ENCODE measurements around the gene GATA2.

The GATA2 gene

GRCh38 chr3:128501431-128501830 lies 8.4 kb upstream of the GATA2 start:
- no peak overlapping the region for H3K4me3 ChIP-seq (ENCODE audit: low read length in 2 of 2)
- no peak overlapping the region for H3K9ac ChIP-seq (ENCODE audit: low read length in 2 of 2)
- peaks cover 14% of the 10 kb centered on the region for H3K4me1 ChIP-seq (ENCODE audit: control insufficient read depth, insufficient read depth, low read length)
- peaks cover 38 to 39% of the 10 kb centered on the region in 2 donors for H3K27me3 ChIP-seq (ENCODE audit: control insufficient read depth in 1 of 2, insufficient read depth in 2 of 2, low read length in 2 of 2)
- H3K36me3 ChIP-seq (ENCODE audit: control insufficient read depth in 2 of 2, insufficient read depth in 2 of 2, low read length in 2 of 2), result no peaks in the 10 kb centered on the region
- peaks cover 0 to 6% of the 10 kb centered on the region in 2 donors for H3K9me3 ChIP-seq (ENCODE audit: control insufficient read depth in 2 of 2, low read length in 2 of 2)
- H3K27ac ChIP-seq (ENCODE audit: low read length), result no peak overlapping the region

DNA sequence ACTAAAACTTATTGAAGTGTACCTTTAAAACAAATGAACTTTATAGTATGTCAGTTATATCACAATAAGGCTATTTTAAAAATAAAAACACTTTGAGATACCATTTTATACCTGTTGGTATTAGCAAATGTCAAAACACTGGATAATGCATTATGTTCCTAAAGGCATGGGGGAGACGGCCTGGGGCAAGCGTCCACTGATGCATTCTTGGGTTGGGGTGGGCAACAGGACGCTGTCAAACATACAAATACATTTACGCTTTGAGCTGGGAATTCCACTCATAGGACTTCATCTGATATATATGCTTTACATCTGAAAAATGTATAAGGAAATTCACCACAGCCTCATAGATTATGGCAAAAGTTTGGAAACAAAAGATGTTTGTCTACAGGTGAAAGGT lies 7.6 kb upstream of the GATA2 start:
- Histone ChIP-seq H3K9me3 (ENCODE audit: control insufficient read depth in 2 of 2, low read length in 2 of 2) (no peaks in the 10 kb centered on the region), H3K4me3 (ENCODE audit: low read length in 2 of 2) (no peak overlapping the region), H3K27me3 (ENCODE audit: control insufficient read depth in 1 of 2, insufficient read depth in 2 of 2, low read length in 2 of 2) (peaks cover 45 to 47% of the 10 kb centered on the region in 2 donors), H3K4me1 (ENCODE audit: control insufficient read depth, insufficient read depth, low read length) (peaks cover 14% of the 10 kb centered on the region), H3K9ac (ENCODE audit: low read length in 2 of 2) (no peak overlapping the region), H3K27ac (ENCODE audit: low read length) (no peak overlapping the region), H3K36me3 (ENCODE audit: control insufficient read depth in 2 of 2, insufficient read depth in 2 of 2, low read length in 2 of 2) (no peaks in the 10 kb centered on the region)

DNA sequence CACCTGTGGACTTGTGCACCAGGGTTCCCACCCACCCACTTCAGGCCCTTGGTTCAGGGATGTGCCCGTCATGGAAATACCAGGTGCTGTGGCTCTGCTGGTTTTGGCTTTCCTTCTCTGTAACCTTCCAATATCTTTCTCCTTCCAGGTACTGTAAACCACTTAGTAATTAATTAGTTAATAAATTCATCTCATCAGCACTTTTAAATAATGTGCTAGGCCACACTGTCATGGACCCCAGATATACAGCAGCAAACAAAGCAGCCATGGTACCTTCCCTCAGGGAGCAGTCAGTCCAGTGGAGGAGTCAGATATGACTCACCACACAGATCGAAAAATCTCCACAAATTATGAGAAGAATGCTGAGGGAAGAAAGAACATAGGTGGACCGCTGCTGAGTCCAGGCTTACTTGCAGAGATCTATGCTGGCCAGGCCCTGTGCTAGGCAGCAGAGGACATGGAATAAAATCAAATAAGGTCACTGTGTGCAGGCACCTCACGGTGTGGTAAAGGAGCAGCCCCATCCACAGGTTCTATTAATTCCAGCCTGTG lies 6.8 kb upstream of the GATA2 start:
- Histone ChIP-seq H3K4me3 (ENCODE audit: low read length in 2 of 2) (no peak overlapping the region), H3K36me3 (ENCODE audit: control insufficient read depth in 2 of 2, insufficient read depth in 2 of 2, low read length in 2 of 2) (no peaks in the 10 kb centered on the region), H3K27ac (ENCODE audit: low read length) (no peak overlapping the region), H3K27me3 (ENCODE audit: control insufficient read depth in 1 of 2, insufficient read depth in 2 of 2, low read length in 2 of 2) (peaks cover 50 to 53% of the 10 kb centered on the region in 2 donors), H3K9ac (ENCODE audit: low read length in 2 of 2) (no peak overlapping the region), H3K9me3 (ENCODE audit: control insufficient read depth in 2 of 2, low read length in 2 of 2) (no peaks in the 10 kb centered on the region), H3K4me1 (ENCODE audit: control insufficient read depth, insufficient read depth, low read length) (peaks cover 14% of the 10 kb centered on the region)

- Histone ChIP-seq H3K27me3 (ENCODE audit: control insufficient read depth in 1 of 2, insufficient read depth in 2 of 2, low read length in 2 of 2) (peaks cover 53 to 54% of the 10 kb centered on the region in 2 donors), H3K4me1 (ENCODE audit: control insufficient read depth, insufficient read depth, low read length) (peaks cover 14% of the 10 kb centered on the region), H3K9ac (ENCODE audit: low read length in 2 of 2) (no peak overlapping the region), H3K9me3 (ENCODE audit: control insufficient read depth in 2 of 2, low read length in 2 of 2) (no peaks in the 10 kb centered on the region), H3K36me3 (ENCODE audit: control insufficient read depth in 2 of 2, insufficient read depth in 2 of 2, low read length in 2 of 2) (no peaks in the 10 kb centered on the region), H3K27ac (ENCODE audit: low read length) (no peak overlapping the region), H3K4me3 (ENCODE audit: low read length in 2 of 2) (no peak overlapping the region)
Measured at GRCh38 chr3:128498901-128499530, 6.0 kb upstream of the GATA2 start.

GRCh38 chr3:128498127-128498626 lies 5.2 kb upstream of the GATA2 start:
- no peaks in the 10 kb centered on the region for H3K36me3 ChIP-seq (ENCODE audit: control insufficient read depth in 2 of 2, insufficient read depth in 2 of 2, low read length in 2 of 2)
- no peaks in the 10 kb centered on the region for H3K9me3 ChIP-seq (ENCODE audit: control insufficient read depth in 2 of 2, low read length in 2 of 2)
- H3K27me3 ChIP-seq (ENCODE audit: control insufficient read depth in 1 of 2, insufficient read depth in 2 of 2, low read length in 2 of 2), result peaks cover 58 to 62% of the 10 kb centered on the region in 2 donors
- H3K4me3 ChIP-seq (ENCODE audit: low read length in 2 of 2), result peak overlapping the region in 1 of 2 donors; percentile 29
- peaks cover 14% of the 10 kb centered on the region for H3K4me1 ChIP-seq (ENCODE audit: control insufficient read depth, insufficient read depth, low read length)
- H3K27ac ChIP-seq (ENCODE audit: low read length), result no peak overlapping the region
- H3K9ac ChIP-seq (ENCODE audit: low read length in 2 of 2), result no peak overlapping the region

DNA sequence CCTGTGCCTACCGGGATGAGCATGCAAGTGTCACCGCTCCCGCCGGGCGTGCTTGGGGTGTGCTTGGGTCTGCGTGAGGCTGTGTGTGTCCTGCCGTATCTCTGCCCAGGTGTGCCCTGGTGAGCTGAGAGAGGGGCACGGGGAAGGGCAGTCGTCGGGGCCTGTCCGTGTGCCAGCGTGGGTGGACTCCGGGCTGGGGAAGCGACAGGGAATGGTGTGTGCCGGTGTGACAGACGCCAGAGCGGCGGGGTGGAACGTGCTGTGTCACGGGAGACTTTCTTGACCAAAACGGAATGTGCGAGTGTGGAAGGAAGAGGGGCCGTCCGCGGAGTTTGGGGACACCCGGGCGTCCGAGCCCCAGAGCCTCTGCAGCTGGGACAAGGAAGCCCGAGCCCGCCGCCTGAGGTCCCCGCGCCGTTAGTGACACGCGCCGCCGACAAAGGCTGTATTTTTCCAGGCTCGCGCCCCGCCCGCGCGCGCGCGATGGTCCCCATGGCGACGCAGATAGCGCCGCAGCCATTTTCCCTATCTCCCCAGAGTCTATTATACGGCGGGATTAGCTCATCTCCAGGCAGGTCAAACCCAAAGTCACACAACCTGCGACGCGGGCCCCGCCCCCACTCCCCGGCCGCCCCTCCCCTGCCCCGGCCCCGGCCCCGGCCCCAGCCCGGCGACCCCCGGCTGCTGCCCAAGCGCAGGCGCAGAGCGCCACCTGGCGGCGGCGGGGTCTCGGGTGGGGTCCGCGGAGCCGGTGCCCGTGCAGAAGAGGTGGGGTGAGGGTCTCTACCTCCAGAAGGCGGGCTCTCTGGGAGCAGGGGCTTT lies 4.5 kb upstream of the GATA2 start:
- Histone ChIP-seq H3K4me1 (ENCODE audit: control insufficient read depth, insufficient read depth, low read length) (peaks cover 17% of the 10 kb centered on the region), H3K36me3 (ENCODE audit: control insufficient read depth in 2 of 2, insufficient read depth in 2 of 2, low read length in 2 of 2) (no peaks in the 10 kb centered on the region), H3K27me3 (ENCODE audit: control insufficient read depth in 1 of 2, insufficient read depth in 2 of 2, low read length in 2 of 2) (peaks cover 59 to 69% of the 10 kb centered on the region in 2 donors), H3K4me3 (ENCODE audit: low read length in 2 of 2) (peak overlapping the region; percentile 52 to 64), H3K27ac (ENCODE audit: low read length) (no peak overlapping the region), H3K9ac (ENCODE audit: low read length in 2 of 2) (no peak overlapping the region), H3K9me3 (ENCODE audit: control insufficient read depth in 2 of 2, low read length in 2 of 2) (no peaks in the 10 kb centered on the region)

- H3K27me3 ChIP-seq (ENCODE audit: control insufficient read depth in 1 of 2, insufficient read depth in 2 of 2, low read length in 2 of 2), result peaks cover 63 to 76% of the 10 kb centered on the region in 2 donors
- no peaks in the 10 kb centered on the region for H3K9me3 ChIP-seq (ENCODE audit: control insufficient read depth in 2 of 2, low read length in 2 of 2)
- H3K27ac ChIP-seq (ENCODE audit: low read length), result no peak overlapping the region
- peaks cover 24% of the 10 kb centered on the region for H3K4me1 ChIP-seq (ENCODE audit: control insufficient read depth, insufficient read depth, low read length)
- no peak overlapping the region for H3K9ac ChIP-seq (ENCODE audit: low read length in 2 of 2)
- H3K36me3 ChIP-seq (ENCODE audit: control insufficient read depth in 2 of 2, insufficient read depth in 2 of 2, low read length in 2 of 2), result no peaks in the 10 kb centered on the region
- peak overlapping the region in 1 of 2 donors; percentile 64 for H3K4me3 ChIP-seq (ENCODE audit: low read length in 2 of 2)
Measured at GRCh38 chr3:128496602-128497304, 3.8 kb upstream of the GATA2 start.

DNA sequence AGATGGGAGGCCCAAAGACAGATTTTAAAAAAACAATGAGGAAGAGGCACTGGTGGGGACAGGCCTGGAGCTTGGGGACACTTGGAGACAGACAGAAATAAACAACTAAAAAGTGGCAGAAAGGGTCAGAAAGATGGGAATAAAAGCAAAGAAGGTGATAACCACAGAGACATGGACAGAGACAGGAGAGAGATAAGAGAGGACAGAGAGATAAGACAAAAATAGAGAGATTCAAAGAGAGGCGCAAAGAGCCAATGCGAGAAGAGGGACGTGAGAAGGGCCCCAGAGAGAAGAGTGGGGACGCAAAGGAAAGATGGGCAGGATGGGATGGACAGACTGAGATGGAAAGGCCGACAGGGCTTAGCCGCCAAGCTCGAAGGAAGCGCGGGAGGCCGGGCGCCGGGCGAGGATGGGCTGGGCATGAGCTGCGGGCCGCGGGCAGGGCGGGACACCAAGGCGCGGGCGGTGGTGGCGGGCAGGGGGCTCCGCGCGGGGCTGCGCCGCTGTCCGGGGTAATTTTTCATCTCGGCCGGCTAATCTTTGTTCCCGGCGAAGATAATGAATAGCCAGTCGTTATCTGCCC lies 3.1 kb upstream of the GATA2 start:
- no peaks in the 10 kb centered on the region for H3K36me3 ChIP-seq (ENCODE audit: control insufficient read depth in 2 of 2, insufficient read depth in 2 of 2, low read length in 2 of 2)
- no peak overlapping the region for H3K27ac ChIP-seq (ENCODE audit: low read length)
- H3K4me1 ChIP-seq (ENCODE audit: control insufficient read depth, insufficient read depth, low read length), result peaks cover 28% of the 10 kb centered on the region
- H3K9me3 ChIP-seq (ENCODE audit: control insufficient read depth in 2 of 2, low read length in 2 of 2), result no peaks in the 10 kb centered on the region
- H3K4me3 ChIP-seq (ENCODE audit: low read length in 2 of 2), result no peak overlapping the region
- no peak overlapping the region for H3K9ac ChIP-seq (ENCODE audit: low read length in 2 of 2)
- peaks cover 70 to 81% of the 10 kb centered on the region in 2 donors for H3K27me3 ChIP-seq (ENCODE audit: control insufficient read depth in 1 of 2, insufficient read depth in 2 of 2, low read length in 2 of 2)

- no peaks in the 10 kb centered on the region for H3K36me3 ChIP-seq (ENCODE audit: control insufficient read depth in 2 of 2, insufficient read depth in 2 of 2, low read length in 2 of 2)
- peaks cover 31% of the 10 kb centered on the region for H3K4me1 ChIP-seq (ENCODE audit: control insufficient read depth, insufficient read depth, low read length)
- H3K27ac ChIP-seq (ENCODE audit: low read length), result no peak overlapping the region
- H3K4me3 ChIP-seq (ENCODE audit: low read length in 2 of 2), result no peak overlapping the region
- no peak overlapping the region for H3K9ac ChIP-seq (ENCODE audit: low read length in 2 of 2)
- no peaks in the 10 kb centered on the region for H3K9me3 ChIP-seq (ENCODE audit: control insufficient read depth in 2 of 2, low read length in 2 of 2)
- H3K27me3 ChIP-seq (ENCODE audit: control insufficient read depth in 1 of 2, insufficient read depth in 2 of 2, low read length in 2 of 2), result peaks cover 76 to 85% of the 10 kb centered on the region in 2 donors
Measured at GRCh38 chr3:128495435-128495970, 2.5 kb upstream of the GATA2 start.

- Histone ChIP-seq H3K27me3 (ENCODE audit: control insufficient read depth in 1 of 2, insufficient read depth in 2 of 2, low read length in 2 of 2) (peaks cover 78 to 88% of the 10 kb centered on the region in 2 donors), H3K9me3 (ENCODE audit: control insufficient read depth in 2 of 2, low read length in 2 of 2) (no peaks in the 10 kb centered on the region), H3K36me3 (ENCODE audit: control insufficient read depth in 2 of 2, insufficient read depth in 2 of 2, low read length in 2 of 2) (no peaks in the 10 kb centered on the region), H3K4me1 (ENCODE audit: control insufficient read depth, insufficient read depth, low read length) (peaks cover 43% of the 10 kb centered on the region), H3K27ac (ENCODE audit: low read length) (no peak overlapping the region), H3K4me3 (ENCODE audit: low read length in 2 of 2) (no peak overlapping the region), H3K9ac (ENCODE audit: low read length in 2 of 2) (no peak overlapping the region)
Measured at GRCh38 chr3:128494367-128494650, 1.3 kb upstream of the GATA2 start.

All from stomach smooth muscle (tissue), 2 donors.